H1 (cell line): ENCODE results near the gene ATP9B. TPM values are rescaled to one million over a fixed set of nuclear protein-coding genes. Genes with fewer than 3 reads are reported as not detected.

ENCODE experiments used
- EGR1 ChIP-seq: IDR thresholded peaks from 2 replicates; pipeline ENCODE4 v1.6.1; 2011; ENCODE audit warnings: low read depth, low read length, borderline replicate concordance
- NRF1 ChIP-seq: IDR thresholded peaks from 2 replicates; pipeline ENCODE4 v1.6.1; 2011; ENCODE audit warnings: mild to moderate bottlenecking, low read depth, low read length, improper control_type of control experiment
- SRF ChIP-seq: IDR thresholded peaks from 2 replicates; pipeline ENCODE4 v1.6.1; 2011; ENCODE audit warnings: mild to moderate bottlenecking, low read depth, low read length, moderate library complexity
- polyA plus RNA-seq, 7 experiments: library from polyadenylated mRNA; depleted of rRNA in 3 of 7; stranded (reverse) in 5 of 7; unstranded in 2 of 7; fragments of >200 nt in 5 of 7; fragments of 200-250 nt in 2 of 7; gene quantifications; 1 replicate in 5 of 7; 2 replicates in 1 of 7; 4 replicates in 1 of 7; pipeline versions ENCODE4 v1.2.1 to v1.2.3, GENCODE V29; 2011 to 2013; ENCODE audit warnings: missing spikeins in 2 of 7, mixed read lengths in 2 of 7
- total RNA-seq: library from RNA; stranded (reverse); fragmentation: NEBNext Ultra II Directional; extraction: Animal tissue kit (Norgen Biotek cat#: 25700); gene quantifications from 2 replicates; pipeline ENCODE4 v1.2.1, GENCODE V29; 2021

Gene ATP9B
- total and polyA plus RNA-seq, 2 of the 8 experiments (the other 6 are each of a cell fraction or from before 2014, with no cell fraction given), result 15.1 to 21.7 TPM

DNA sequence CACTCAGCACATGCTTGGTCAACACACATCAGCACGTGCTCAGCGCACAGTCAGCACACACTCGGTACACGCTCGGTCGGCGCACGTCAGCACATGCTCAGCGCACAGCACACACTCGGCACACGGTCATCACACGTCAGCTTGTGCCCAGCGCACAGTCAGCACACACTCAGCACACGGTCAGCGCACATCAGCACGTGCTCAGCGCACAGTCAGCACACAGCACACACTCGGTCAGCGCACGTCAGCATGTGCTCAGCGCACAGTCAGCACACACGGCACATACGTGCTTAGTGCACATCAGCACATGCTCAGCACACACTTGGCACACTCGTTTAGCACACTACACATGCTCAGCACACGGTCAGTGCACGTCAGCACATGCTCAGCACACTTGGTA is 276.8 kb downstream of the ATP9B start (continued):
- TF ChIP-seq NRF1 (no peak), SRF (no peak), EGR1 (no peak)
